OCI-LY1 (cell line): ENCODE results near the gene OR7A5.

Experiments used
- H2AFZ ChIP-seq: fragments of 200-600 bp; sonication (generic), shearing (Covaris generic); 2 replicates; pipeline ENCODE4 v1.6.0; 2014; ENCODE audit warnings: antibody characterized with exemption, mild to moderate bottlenecking, low read length
- H3F3A ChIP-seq: fragments of 200-600 bp; sonication (generic), shearing (Covaris generic); 2 replicates; pipeline ENCODE4 v1.6.0; 2014; ENCODE audit warnings: mild to moderate bottlenecking, antibody characterized with exemption, low read length, moderate library complexity; ENCODE audit not compliant: insufficient read depth
- H3K27ac ChIP-seq: fragments of 200-600 bp; sonication (generic); 2 replicates; pipeline ENCODE4 v1.5.1; 2014; ENCODE audit warnings: low read length, mixed run types, mild to moderate bottlenecking, low read depth; ENCODE audit not compliant: poor library complexity, severe bottlenecking
- H3K27me3 ChIP-seq: fragments of 200-600 bp; sonication (generic); 2 replicates; pipeline ENCODE4 v1.6.0; 2014; ENCODE audit warnings: antibody characterized with exemption, mild to moderate bottlenecking, low read length, moderate library complexity; ENCODE audit not compliant: insufficient read depth
- H3K36me3 ChIP-seq: fragments of 200-600 bp; sonication (generic); 2 replicates; pipeline ENCODE4 v1.6.1; 2014; ENCODE audit warnings: mild to moderate bottlenecking, antibody characterized with exemption, low read length, moderate library complexity, mixed read lengths; ENCODE audit not compliant: insufficient read depth
- H3K4me1 ChIP-seq: fragments of 200-600 bp; sonication (generic); 2 replicates; pipeline ENCODE4 v1.5.1; 2014; ENCODE audit warnings: mild to moderate bottlenecking, low read length, moderate library complexity; ENCODE audit not compliant: insufficient read depth, severe bottlenecking
- H3K4me2 ChIP-seq: fragments of 200-600 bp; sonication (generic), shearing (Covaris generic); 2 replicates; pipeline ENCODE4 v1.6.1; 2014; ENCODE audit warnings: low read length
- H3K4me3 ChIP-seq: fragments of 200-600 bp; sonication (generic); 2 replicates; pipeline ENCODE4 v1.5.1; 2014; ENCODE audit warnings: low read length, low read depth, mild to moderate bottlenecking, mixed read lengths; ENCODE audit not compliant: poor library complexity, severe bottlenecking
- H3K79me2 ChIP-seq: fragments of 200-600 bp; shearing (Covaris generic); 2 replicates; pipeline ENCODE4 v1.6.1; 2016; ENCODE audit warnings: mixed run types, low read length, mixed read lengths; ENCODE audit not compliant: insufficient read depth
- H3K9ac ChIP-seq: fragments of 200-600 bp; sonication (generic), shearing (Covaris generic); 2 replicates; pipeline ENCODE4 v1.6.1; 2014; ENCODE audit warnings: mild to moderate bottlenecking, low read length, mixed read lengths
- H3K9me2 ChIP-seq: fragments of 200-600 bp; sonication (generic), shearing (Covaris generic); 2 replicates; pipeline ENCODE4 v1.6.1; 2014; ENCODE audit warnings: low read depth, mild to moderate bottlenecking, low read length, mixed read lengths
- H3K9me3 ChIP-seq: fragments of 200-600 bp; shearing (Covaris generic); 2 replicates; pipeline ENCODE4 v1.6.1; 2014; ENCODE audit warnings: low read length, mixed read lengths
- H4K20me1 ChIP-seq: fragments of 200-600 bp; sonication (generic), shearing (Covaris generic); 2 replicates; pipeline ENCODE4 v1.6.0; 2016; ENCODE audit warnings: mild to moderate bottlenecking, low read length; ENCODE audit not compliant: insufficient read depth
- EZH2 ChIP-seq: fragments of 200-600 bp; sonication (generic), shearing (Covaris generic); IDR thresholded peaks from 2 replicates; pipeline ENCODE4 v1.8.0; 2017; ENCODE audit warnings: borderline replicate concordance, mixed run types, mild to moderate bottlenecking, antibody characterized with exemption, low read length, moderate library complexity, mixed read lengths
- TF ChIP-seq, protein P1 (sequence below): fragments of 200-600 bp; sonication (generic), shearing (Covaris generic); IDR thresholded peaks from 2 replicates; pipeline ENCODE4 v1.5.1; 2017; ENCODE audit warnings: mild to moderate bottlenecking, antibody characterized with exemption, low read length, moderate library complexity, mixed read lengths

The OR7A5 gene

DNA sequence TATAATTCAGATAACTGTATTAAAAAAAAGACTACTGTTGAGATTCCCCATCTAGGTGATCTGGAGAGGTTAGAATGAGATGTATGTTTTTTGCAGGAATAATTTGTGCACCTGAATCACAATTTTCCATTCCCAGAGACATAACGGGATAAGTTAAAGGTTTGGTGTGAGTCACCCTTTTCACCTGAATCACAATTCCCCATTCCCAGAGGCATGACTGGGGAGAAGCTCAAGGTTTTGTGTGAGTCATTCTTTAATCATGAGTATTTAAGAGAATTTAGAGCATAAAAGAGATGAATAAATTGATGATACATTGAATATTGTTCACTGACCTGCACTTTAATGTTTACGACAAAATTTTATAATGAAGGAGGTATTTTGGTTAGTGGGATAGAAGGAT, 9.0 kb downstream of the OR7A5 start:
- no peak overlapping the region for H2AFZ ChIP-seq
- no peaks in the 10 kb centered on the region for H4K20me1 ChIP-seq
- H3F3A ChIP-seq: no peaks in the 10 kb centered on the region
- no peaks in the 10 kb centered on the region for H3K9me2 ChIP-seq
- H3K27ac ChIP-seq: no peak overlapping the region
- H3K36me3 ChIP-seq: no peaks in the 10 kb centered on the region
- H3K9me3 ChIP-seq: no peaks in the 10 kb centered on the region
- H3K79me2 ChIP-seq: no peaks in the 10 kb centered on the region
- H3K4me1 ChIP-seq: no peaks in the 10 kb centered on the region
- TF ChIP-seq, protein P1, sequence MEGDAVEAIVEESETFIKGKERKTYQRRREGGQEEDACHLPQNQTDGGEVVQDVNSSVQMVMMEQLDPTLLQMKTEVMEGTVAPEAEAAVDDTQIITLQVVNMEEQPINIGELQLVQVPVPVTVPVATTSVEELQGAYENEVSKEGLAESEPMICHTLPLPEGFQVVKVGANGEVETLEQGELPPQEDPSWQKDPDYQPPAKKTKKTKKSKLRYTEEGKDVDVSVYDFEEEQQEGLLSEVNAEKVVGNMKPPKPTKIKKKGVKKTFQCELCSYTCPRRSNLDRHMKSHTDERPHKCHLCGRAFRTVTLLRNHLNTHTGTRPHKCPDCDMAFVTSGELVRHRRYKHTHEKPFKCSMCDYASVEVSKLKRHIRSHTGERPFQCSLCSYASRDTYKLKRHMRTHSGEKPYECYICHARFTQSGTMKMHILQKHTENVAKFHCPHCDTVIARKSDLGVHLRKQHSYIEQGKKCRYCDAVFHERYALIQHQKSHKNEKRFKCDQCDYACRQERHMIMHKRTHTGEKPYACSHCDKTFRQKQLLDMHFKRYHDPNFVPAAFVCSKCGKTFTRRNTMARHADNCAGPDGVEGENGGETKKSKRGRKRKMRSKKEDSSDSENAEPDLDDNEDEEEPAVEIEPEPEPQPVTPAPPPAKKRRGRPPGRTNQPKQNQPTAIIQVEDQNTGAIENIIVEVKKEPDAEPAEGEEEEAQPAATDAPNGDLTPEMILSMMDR: no peak
- no peak for TF ChIP-seq EZH2
- H3K9ac ChIP-seq: no peak overlapping the region
- H3K27me3 ChIP-seq: no peaks in the 10 kb centered on the region
- no peak overlapping the region for H3K4me2 ChIP-seq
- H3K4me3 ChIP-seq: no peak overlapping the region

DNA sequence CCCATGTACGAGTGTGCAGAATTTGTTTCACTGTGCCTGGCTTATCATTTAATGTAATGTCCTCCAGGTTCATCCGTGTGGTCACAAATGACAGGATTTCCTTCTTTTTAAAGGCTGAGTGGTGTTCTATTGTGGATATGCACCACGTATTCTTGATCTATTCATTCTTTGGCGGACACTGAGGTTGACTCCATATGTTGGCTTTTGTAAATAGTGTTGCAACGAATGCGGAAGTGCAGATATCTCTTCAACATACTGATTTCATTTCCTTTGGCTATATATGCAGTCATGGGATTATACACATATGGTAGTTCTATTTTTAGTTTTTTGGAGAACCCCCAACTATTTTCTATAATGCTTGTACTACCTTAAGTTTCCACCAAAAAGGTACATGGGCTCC, 13.0 kb downstream of the OR7A5 start:
- Histone ChIP-seq H3F3A (no peaks in the 10 kb centered on the region), H4K20me1 (no peaks in the 10 kb centered on the region), H3K36me3 (no peaks in the 10 kb centered on the region), H3K4me1 (no peaks in the 10 kb centered on the region), H3K27ac (no peak overlapping the region), H3K27me3 (no peaks in the 10 kb centered on the region), H3K9ac (no peak overlapping the region), H3K79me2 (no peaks in the 10 kb centered on the region), H2AFZ (no peak overlapping the region), H3K4me3 (no peak overlapping the region), H3K9me3 (no peaks in the 10 kb centered on the region), H3K9me2 (no peaks in the 10 kb centered on the region), H3K4me2 (no peak overlapping the region)
- TF ChIP-seq EZH2: no peak
- TF ChIP-seq, protein P1: no peak

DNA sequence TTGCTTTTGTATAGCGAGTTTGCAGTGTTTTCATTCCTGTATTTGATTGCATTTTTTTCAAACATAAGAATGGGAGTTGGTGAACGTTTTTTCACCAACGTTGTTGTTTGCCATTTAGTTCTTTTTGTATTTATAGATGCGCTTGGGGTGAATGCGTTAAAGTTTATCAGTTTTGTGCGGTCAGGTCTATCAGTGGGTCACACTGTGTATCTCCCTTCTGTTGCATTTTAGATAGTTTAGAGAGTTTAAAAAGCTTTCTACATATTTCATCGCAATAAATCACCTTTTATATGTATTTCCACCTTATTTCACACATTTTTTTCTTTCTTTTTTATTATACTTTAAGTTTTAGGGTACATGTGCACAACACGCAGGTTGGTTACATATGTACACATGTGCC, 16.4 kb downstream of the OR7A5 start:
- Histone ChIP-seq H3K4me2 (no peak overlapping the region), H3K9ac (no peak overlapping the region), H3K27me3 (no peaks in the 10 kb centered on the region), H4K20me1 (no peaks in the 10 kb centered on the region), H3K79me2 (no peaks in the 10 kb centered on the region), H2AFZ (no peak overlapping the region), H3K4me1 (no peaks in the 10 kb centered on the region), H3K36me3 (no peaks in the 10 kb centered on the region), H3K27ac (no peak overlapping the region), H3K9me2 (no peaks in the 10 kb centered on the region), H3F3A (no peaks in the 10 kb centered on the region), H3K9me3 (no peaks in the 10 kb centered on the region), H3K4me3 (no peak overlapping the region)
- no peak for TF ChIP-seq EZH2
- TF ChIP-seq, protein P1: no peak
